ENCODE data around the gene SGIP1. TPM values are rescaled to one million over a fixed set of nuclear protein-coding genes. Genes with fewer than 3 reads are reported as not detected.

SGIP1 gene
- total and polyA plus RNA-seq, 2 donors (not counting 3 experiments of a cell fraction or from before 2014, with no cell fraction given) = 30.9 to 68.9 TPM

- no peak overlapping the region for H2AFZ ChIP-seq (ENCODE audit: low read depth, low read length)
- intact Hi-C loops (cut with micrococcal nuclease) = no loop called here
- TF ChIP-seq EZH2 (IDR thresholded peaks at IDR 0.05; ENCODE audit: borderline replicate concordance, low read depth, low read length, severe bottlenecking) (no peak), GATA2 (IDR thresholded peaks at IDR 0.05; ENCODE audit: insufficient read depth, insufficient read length, low read depth, low read length) (no peak), CTCF (IDR thresholded peaks at IDR 0.05; ENCODE audit: extremely low read depth in 1 of 2, insufficient read depth in 1 of 2, low read depth in 1 of 2, low read length in 2 of 2) (no peak), POLR2AphosphoS5 (IDR thresholded peaks at IDR 0.05; ENCODE audit: insufficient read depth, low read depth, low read length) (no peak), FOS (IDR thresholded peaks at IDR 0.05; ENCODE audit: borderline replicate concordance, insufficient read depth, low read length) (no peak), MYC (IDR thresholded peaks at IDR 0.05; ENCODE audit: low read depth, low read length) (no peak), POLR2A (IDR thresholded peaks at IDR 0.05; ENCODE audit: low read depth, low read length) (no peak), JUN (IDR thresholded peaks at IDR 0.05; ENCODE audit: borderline replicate concordance, insufficient read depth, insufficient read length, low read depth) (no peak), MAX (IDR thresholded peaks at IDR 0.05; ENCODE audit: insufficient read depth, insufficient read length) (no peak)
Measured at GRCh38 chr1:66712839-66713238, 178.9 kb downstream of the SGIP1 start.

More at GRCh38 chr1:66712839-66713238, 178.9 kb downstream of the SGIP1 start:
- Histone ChIP-seq H3K79me2 (ENCODE audit: control insufficient read depth, insufficient read depth, low read length) (no peaks in the 10 kb centered on the region), H3K27ac (ENCODE audit: insufficient read depth, low read depth, low read length) (no peak overlapping the region), H4K20me1 (replicated peaks; ENCODE audit: control insufficient read depth, extremely low read depth, insufficient read depth, low read length) (no peaks in the 10 kb centered on the region), H3K36me3 (ENCODE audit: control insufficient read depth in 2 of 2, extremely low read depth in 1 of 2, insufficient read depth in 2 of 2, low read length in 2 of 2) (no peaks in the 10 kb centered on the region), H3K4me2 (ENCODE audit: insufficient read depth, low read length) (no peak overlapping the region), H3K4me3 (replicated peaks in 1 of 3; ENCODE audit: insufficient read depth in 1 of 3, low read depth in 1 of 3, low read length in 3 of 3) (no peak overlapping the region), H3K4me1 (ENCODE audit: control insufficient read depth, extremely low read depth, insufficient read depth, low read length) (no peaks in the 10 kb centered on the region), H3K27me3 (ENCODE audit: control insufficient read depth in 2 of 2, insufficient read depth in 2 of 2, low read length in 2 of 2) (no peaks in the 10 kb centered on the region), H3K9ac (replicated peaks; ENCODE audit: extremely low read depth, insufficient read depth, low read length) (no peak overlapping the region), H3K9me3 (replicated peaks; ENCODE audit: control insufficient read depth, insufficient read depth, low read length) (no peaks in the 10 kb centered on the region), H3K9me1 (replicated peaks; ENCODE audit: control insufficient read depth, extremely low read depth, insufficient read depth, low read length) (no peaks in the 10 kb centered on the region)
- dilution Hi-C loops (cut with MboI; ENCODE audit: extremely low pct_ligation_motif_present, low sequenced_read_pairs) = no loop called here
- ChIA-PET CTCF (no interaction called here), POLR2A (no interaction called here)
- no TSS peak for BruUV-seq (replicated peaks)
- FAIRE-seq (no peak), DNase-seq (ENCODE audit: low read depth, low spot score) (no peak)
